Suprapubic skin (tissue), 4 donors: Measurements from ENCODE around the gene ALDH1L1. TPM values are rescaled to one million over a fixed set of nuclear protein-coding genes. Genes with fewer than 3 reads are reported as not detected.

Source experiments
- DNase-seq, 2 donors: peaks; one replicate each; pipeline ENCODE4 v3.0.0-alpha.2; 2019; ENCODE audit warnings: low spot score in 2 of 2
- H3K27ac ChIP-seq: fragments of 200-600 bp; sonication (generic); one replicate; pipeline ENCODE4 v1.5.1; 2019
- H3K27me3 ChIP-seq: fragments of 200-600 bp; sonication (generic); one replicate; pipeline ENCODE4 v1.5.1; 2019
- H3K36me3 ChIP-seq: fragments of 200-600 bp; sonication (generic); one replicate; pipeline ENCODE4 v1.5.1; 2019
- H3K4me1 ChIP-seq: fragments of 200-600 bp; sonication (generic); one replicate; pipeline ENCODE4 v1.5.1; 2019
- H3K4me3 ChIP-seq: fragments of 200-600 bp; sonication (generic); one replicate; pipeline ENCODE4 v1.5.1; 2019; ENCODE audit warnings: mild to moderate bottlenecking
- H3K9me3 ChIP-seq: fragments of 200-600 bp; sonication (generic); one replicate; pipeline ENCODE4 v1.5.1; 2019
- CTCF ChIP-seq, 2 donors: fragments of 200-600 bp in 1 of 2; fragments of 450-650 bp in 1 of 2; sonication (generic) in 1 of 2; IDR thresholded peaks; one replicate each; pipeline ENCODE4 v1.5.1; 2016 to 2019; ENCODE audit warnings: antibody characterized with exemption in 2 of 2, mild to moderate bottlenecking in 1 of 2, moderate library complexity in 1 of 2
- EP300 ChIP-seq: sonication (generic); formaldehyde crosslinking; IDR thresholded peaks from one replicate; pipeline ENCODE4 v1.6.1; 2017; ENCODE audit warnings: antibody characterized with exemption
- POLR2A ChIP-seq, 2 donors: fragments of 450-650 bp; IDR thresholded peaks; one replicate each; pipeline ENCODE4 v1.6.1; 2017; ENCODE audit warnings: antibody characterized with exemption in 2 of 2, mild to moderate bottlenecking in 2 of 2, moderate library complexity in 2 of 2
- POLR2AphosphoS5 ChIP-seq, 3 donors: sonication (generic); formaldehyde crosslinking; IDR thresholded peaks; one replicate each; pipeline ENCODE4 v1.6.1; 2017; ENCODE audit warnings: antibody characterized with exemption in 3 of 3
- WGBS: methylation state at CpG from one replicate; pipeline ENCODE4 v1.1.5; 2018; 5-methylcytosine and 5-hydroxymethylcytosine counted together
- total RNA-seq, 4 donors: library from RNA; depleted of rRNA; stranded (reverse); fragments of >200 nt; gene quantifications; one replicate each; pipeline ENCODE4 v1.1.0, GENCODE V29; 2016

ALDH1L1 gene
- total RNA-seq, 4 donors from 2014 or later = 5.1 to 8.5 (median 7.4) TPM

GRCh38 chr3:126057936-126058335, 122.5 kb downstream of the ALDH1L1 start:
- Histone ChIP-seq H3K4me1 (peaks cover 10% of the 10 kb centered on the region), H3K27ac (no peak overlapping the region), H3K4me3 (no peak overlapping the region), H3K9me3 (no peaks in the 10 kb centered on the region), H3K27me3 (no peaks in the 10 kb centered on the region), H3K36me3 (no peaks in the 10 kb centered on the region)
- TF ChIP-seq POLR2AphosphoS5 (IDR thresholded peaks at IDR 0.05) (no peak), POLR2A (IDR thresholded peaks at IDR 0.05) (no peak), EP300 (no peak), CTCF (IDR thresholded peaks at IDR 0.05) (no peak)
- no peak for DNase-seq
- WGBS = 92% methylated on average over 12 of the region's 13 CpGs

- WGBS = 67% methylated on average over 10 of the region's 10 CpGs
- TF ChIP-seq POLR2AphosphoS5 (IDR thresholded peaks at IDR 0.05) = no peak
- H3K27ac ChIP-seq = no peak overlapping the region
These were observed 122.9 kb downstream of the ALDH1L1 start for GRCh38 chr3:126057501-126057819.

GRCh38 chr3:126056681-126057500, 123.5 kb downstream of the ALDH1L1 start:
- Histone ChIP-seq H3K9me3 (no peaks in the 10 kb centered on the region), H3K4me3 (no peak overlapping the region), H3K36me3 (no peaks in the 10 kb centered on the region), H3K4me1 (peaks cover 10% of the 10 kb centered on the region), H3K27ac (no peak overlapping the region), H3K27me3 (no peaks in the 10 kb centered on the region)
- no peak for TF ChIP-seq EP300
- no peak for TF ChIP-seq POLR2A (IDR thresholded peaks at IDR 0.05)
- TF ChIP-seq CTCF (IDR thresholded peaks at IDR 0.05) = no peak
- TF ChIP-seq POLR2AphosphoS5 (IDR thresholded peaks at IDR 0.05) = no peak
- DNase-seq = no peak
- 72% methylated on average over 10 of the region's 14 CpGs for WGBS

More at GRCh38 chr3:126057501-126057819, 122.9 kb downstream of the ALDH1L1 start:
- Histone ChIP-seq H3K4me1 (peaks cover 10% of the 10 kb centered on the region), H3K36me3 (no peaks in the 10 kb centered on the region), H3K4me3 (no peak overlapping the region), H3K9me3 (no peaks in the 10 kb centered on the region), H3K27me3 (no peaks in the 10 kb centered on the region)
- no peak for DNase-seq

GRCh38 chr3:126056088-126056487, 124.3 kb downstream of the ALDH1L1 start:
- WGBS = 91% methylated on average over 6 of the region's 10 CpGs
- Histone ChIP-seq H3K27ac (no peak overlapping the region), H3K4me1 (peaks cover 10% of the 10 kb centered on the region), H3K9me3 (no peaks in the 10 kb centered on the region), H3K36me3 (no peaks in the 10 kb centered on the region), H3K4me3 (no peak overlapping the region), H3K27me3 (no peaks in the 10 kb centered on the region)
- TF ChIP-seq POLR2AphosphoS5 (IDR thresholded peaks at IDR 0.05) (no peak), CTCF (IDR thresholded peaks at IDR 0.05) (no peak), EP300 (no peak)
- DNase-seq = peak in 1 of 2 donors; percentile 57

- Histone ChIP-seq H3K4me3 (no peak overlapping the region), H3K36me3 (peaks cover 5% of the 10 kb centered on the region), H3K27me3 (no peaks in the 10 kb centered on the region), H3K27ac (no peak overlapping the region), H3K4me1 (peaks cover 10% of the 10 kb centered on the region), H3K9me3 (no peaks in the 10 kb centered on the region)
- WGBS = 100% methylated on average over 5 of the region's 5 CpGs
- no peak for DNase-seq
- TF ChIP-seq EP300 (no peak), CTCF (IDR thresholded peaks at IDR 0.05) (no peak), POLR2AphosphoS5 (IDR thresholded peaks at IDR 0.05) (no peak), POLR2A (IDR thresholded peaks at IDR 0.05) (no peak)
These were observed 125.5 kb downstream of the ALDH1L1 start for GRCh38 chr3:126054870-126055269.
